ENCODE measurements around the gene RAB40B. TPM values are rescaled to one million over a fixed set of nuclear protein-coding genes. Genes with fewer than 3 reads are reported as not detected.

Gene RAB40B
- total RNA-seq: 1 to 10 TPM; 2.0 to 2.6 TPM

GRCh38 chr17:82698065-82698973 is at the start of gene RAB40B:
RAB40B (minus strand) TSS chr17:82698698; CDS start chr17:82698596, 102 bp downstream.

GRCh38 chr17:82734987-82735866 is 36.7 kb upstream of the RAB40B start, which contains the start of gene FN3K:
FN3K (plus strand) TSS chr17:82735615; CDS start chr17:82735637, 22 bp downstream.

GRCh38 chr17:82716203-82717010 is 17.9 kb upstream of the RAB40B start, which contains the start of gene FN3KRP:
FN3KRP (plus strand) TSS chr17:82716706; CDS start chr17:82716756, 50 bp downstream.

GRCh38 chr17:82648165-82648668 is 50.3 kb downstream of the RAB40B start, which contains the start of gene WDR45B:
WDR45B (minus strand) TSS chr17:82648444; CDS start chr17:82648340, 104 bp downstream.

Small RNA genes within 50 kb of the gene (microRNA-seq; reads per million reads assigned to microRNA genes)
- not detected for gene MIR4525 (ENCODE audit: borderline microRNAs expressed, borderline replicate concordance)

Other genes with a start within 250 kb of the RAB40B start
- gene CYBC1, start 247.9 kb downstream of the RAB40B start, total RNA-seq: 100 to 1,000 TPM; 242 to 271 TPM
- 100 to 1,000 TPM; 131 to 136 TPM for gene NARF, start 240.0 kb downstream of the RAB40B start, total RNA-seq
- 10 to 100 TPM; 50.9 to 51.6 TPM for gene FOXK2, start 179.0 kb downstream of the RAB40B start, total RNA-seq
- gene WDR45B, start 50.3 kb downstream of the RAB40B start, total RNA-seq: 10 to 100 TPM; 37.5 to 37.8 TPM
- 10 to 100 TPM; 31.5 to 32.3 TPM for gene FN3KRP, start 18.0 kb upstream of the RAB40B start, total RNA-seq
- 1 to 10 TPM; 4.7 to 5.9 TPM for gene FN3K, start 36.9 kb upstream of the RAB40B start, total RNA-seq
- 100 to 1,000 TPM; 161 to 174 TPM for gene TBCD, start 53.4 kb upstream of the RAB40B start, total RNA-seq
- gene ZNF750, start 141.3 kb upstream of the RAB40B start, total RNA-seq: not detected

All from activated naive CD4-positive, alpha-beta T cell treated with anti-CD3 and anti-CD28 coated beads, Interleukin-2, amount 10 ng/mL, durations not matched to agents 5 hours and 36 hours (primary cell).